GM21515 (cell line): ENCODE results near the gene CEP19.
"Not testable (repeated sequence)": the region's sequence is repeated elsewhere in the genome, so short reads cannot be mapped to it uniquely, and the experiment has no call there.

Experiments
- ATAC-seq: cut with Tn5 transposase; IDR thresholded peaks from one replicate; pipeline ENCODE4 v1.9.1; 2021; ENCODE audit not compliant: unreplicated experiment

CEP19 gene, protein sequence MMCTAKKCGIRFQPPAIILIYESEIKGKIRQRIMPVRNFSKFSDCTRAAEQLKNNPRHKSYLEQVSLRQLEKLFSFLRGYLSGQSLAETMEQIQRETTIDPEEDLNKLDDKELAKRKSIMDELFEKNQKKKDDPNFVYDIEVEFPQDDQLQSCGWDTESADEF

DNA sequence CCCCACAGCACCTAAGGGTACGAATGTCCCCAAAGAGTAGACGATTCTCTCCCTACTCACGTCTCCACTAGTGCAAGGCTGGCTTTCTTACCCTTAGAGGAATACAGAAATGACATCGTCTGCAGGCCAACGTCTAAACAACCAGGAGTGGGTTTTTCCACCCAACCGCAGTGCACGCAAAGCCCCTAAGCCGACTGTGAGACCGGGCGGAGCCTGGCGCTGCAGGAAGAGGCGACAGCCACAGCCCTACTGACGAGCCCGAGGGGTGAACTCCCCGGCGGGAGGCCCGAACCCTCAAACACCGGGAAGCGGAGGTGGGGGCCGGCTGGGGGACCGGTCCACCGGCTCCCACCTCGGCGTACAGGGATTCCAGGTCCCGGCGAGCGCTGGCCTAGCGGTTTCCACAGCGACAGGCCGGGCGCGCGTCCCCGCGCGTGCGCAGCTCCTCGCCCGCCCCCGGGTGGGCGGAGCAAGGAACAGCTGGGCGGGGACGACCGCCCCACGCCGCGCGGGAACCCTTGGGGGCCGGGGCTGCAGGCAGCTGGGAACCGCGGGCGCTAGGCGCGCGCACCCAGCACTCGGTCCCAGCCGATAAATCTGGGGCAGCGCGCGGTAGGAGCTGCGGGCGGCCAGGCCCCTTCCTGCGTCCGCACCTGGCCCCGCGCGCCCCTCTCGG, at the start of gene CEP19, which contains the start of gene PIGX:
Gene CEP19 (minus strand): TSS at position 413 of the 676 bp plus-strand sequence. CDS start 3,593 bp downstream, outside the sequence.
Gene PIGX (plus strand): TSS at position 540 of the 676 bp plus-strand sequence.
- peak; percentile 82 for ATAC-seq

DNA sequence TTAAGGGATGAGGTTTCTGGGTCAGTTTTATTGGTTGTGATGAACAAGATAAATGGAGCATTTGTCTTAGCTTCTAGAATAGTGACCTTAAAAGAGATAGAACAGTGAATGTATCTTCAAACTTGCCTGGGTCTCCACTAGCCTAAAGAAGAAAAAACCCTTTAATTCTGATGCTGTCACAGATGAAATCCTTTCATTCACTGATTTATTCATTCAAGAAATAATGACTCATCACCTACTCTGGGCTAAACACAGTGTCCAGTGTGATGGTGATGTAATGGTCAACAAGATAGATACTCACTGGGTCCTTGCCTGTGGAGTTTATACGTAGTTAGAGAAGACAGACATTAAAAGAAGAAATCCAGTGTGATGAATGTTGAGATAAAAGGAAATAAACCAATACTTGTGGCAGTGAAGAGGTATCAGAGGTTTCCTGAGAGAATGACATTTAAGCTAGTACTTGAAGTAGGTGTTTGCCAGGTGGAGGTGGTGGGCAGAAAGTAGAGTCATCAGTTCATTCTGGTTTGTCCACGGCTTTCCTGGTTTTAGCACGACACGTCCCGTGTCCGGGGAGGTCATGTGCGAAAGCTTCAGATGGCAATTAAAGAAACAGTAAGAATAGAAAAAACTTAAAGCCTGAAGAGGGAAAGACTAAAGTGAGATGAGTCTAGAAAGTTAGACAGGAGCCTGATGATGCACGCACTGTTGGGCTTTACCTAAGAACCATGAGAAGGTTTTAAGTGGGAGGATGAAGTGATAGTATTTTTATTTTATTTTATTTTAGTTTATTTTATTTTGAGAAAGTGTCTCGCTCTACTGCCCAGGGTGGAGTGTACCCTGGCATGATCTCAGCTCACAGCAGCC, 46.1 kb upstream of the CEP19 start:
- ATAC-seq, result no peak

DNA sequence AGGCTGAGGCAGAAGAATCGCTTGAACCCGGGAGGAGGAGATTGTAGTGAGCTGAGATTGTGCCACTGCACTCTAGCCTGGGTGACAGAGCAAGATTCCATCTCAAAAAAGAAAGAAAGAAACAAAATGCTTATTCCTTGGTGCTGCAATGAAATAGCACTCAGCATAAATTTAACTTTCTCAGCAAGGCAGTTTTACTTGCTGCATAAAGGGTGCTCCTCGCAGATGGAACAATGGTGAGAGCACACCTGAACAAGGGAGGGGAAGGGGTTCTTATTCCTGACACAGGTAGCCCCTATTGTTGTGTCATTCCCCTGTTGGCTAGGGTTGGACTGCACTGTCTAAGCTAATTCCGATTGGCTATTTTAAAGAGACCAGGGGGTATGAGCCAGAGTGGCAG, 44.7 kb upstream of the CEP19 start:
- no peak for ATAC-seq

DNA sequence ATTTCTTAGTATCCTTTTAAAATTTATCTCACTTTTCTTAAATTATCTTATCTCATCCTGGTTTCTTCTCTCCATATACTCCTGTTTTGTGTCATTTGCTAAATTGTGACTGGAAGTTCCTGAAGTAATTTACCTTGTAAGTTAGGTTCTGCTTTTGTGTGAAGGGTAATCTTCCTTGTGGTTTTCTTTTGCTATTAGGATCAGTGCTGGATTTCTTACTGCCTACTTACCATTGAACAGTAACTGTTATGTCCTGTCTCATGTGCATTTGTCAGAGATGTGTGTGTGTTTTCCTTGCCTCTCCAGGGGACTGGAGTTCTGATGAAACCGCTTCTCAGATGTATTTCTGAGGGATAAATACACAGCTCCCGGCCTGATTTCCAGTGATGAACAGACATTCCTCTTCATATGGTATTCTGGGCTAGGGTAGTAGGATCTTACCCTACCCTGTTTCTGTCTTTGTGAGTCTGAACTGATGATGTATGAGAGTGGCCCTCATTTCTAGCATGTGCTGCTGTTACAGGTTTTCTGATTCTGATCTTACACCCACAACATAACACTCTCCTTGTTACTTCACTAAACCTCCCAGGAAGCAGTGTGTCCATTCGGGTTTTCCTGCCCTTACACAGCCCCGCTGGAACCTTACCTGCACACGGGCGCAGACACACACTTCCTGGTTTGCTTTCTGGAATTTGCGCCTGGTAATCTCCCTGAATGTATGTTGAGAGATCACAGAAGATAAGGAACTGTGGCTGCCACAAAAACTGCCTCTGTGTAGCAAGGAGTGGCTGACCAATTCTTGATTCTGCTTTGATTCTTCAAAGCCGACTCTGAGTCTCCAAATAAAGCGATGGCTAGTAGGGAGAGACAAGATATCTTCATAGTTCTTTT, 42.3 kb upstream of the CEP19 start:
- no peak for ATAC-seq

DNA sequence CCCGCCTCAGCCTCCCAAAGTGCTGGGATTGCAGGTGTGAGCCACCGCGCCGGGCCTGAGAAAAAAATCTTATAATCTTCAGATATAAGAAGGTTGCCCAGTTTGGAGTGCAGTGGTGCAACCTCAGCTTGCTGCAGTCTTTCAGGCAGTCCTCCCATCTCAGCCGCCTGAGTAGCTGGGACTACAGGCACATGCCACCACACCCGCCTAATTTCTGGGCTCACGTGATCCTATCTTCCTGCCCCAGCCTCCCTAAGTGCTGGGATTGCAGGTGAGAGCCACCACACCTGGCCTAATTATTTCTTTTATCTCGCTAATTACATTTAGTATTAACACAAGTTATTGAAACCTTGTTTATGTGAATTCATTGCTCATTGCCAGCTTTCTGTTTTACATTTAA, 41.2 kb upstream of the CEP19 start:
- no peak for ATAC-seq

DNA sequence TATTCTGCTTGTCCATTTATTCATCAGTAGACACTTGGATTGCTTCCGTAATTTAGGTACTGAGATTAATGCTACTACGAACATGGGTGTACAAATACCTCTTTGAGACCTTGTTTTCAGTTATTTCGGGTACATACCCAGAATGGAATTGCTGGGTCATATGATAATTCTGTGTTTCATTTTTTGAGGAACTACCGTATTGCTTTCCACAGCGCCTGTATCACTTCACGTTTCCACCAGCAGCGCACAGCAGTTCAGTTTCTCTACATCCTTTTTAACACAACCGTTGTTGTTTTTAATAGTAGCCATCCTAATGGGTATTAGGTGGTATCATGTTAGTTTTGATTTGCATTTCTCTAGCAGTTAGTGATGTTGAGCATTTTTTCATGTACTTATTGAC, 37.1 kb upstream of the CEP19 start:
- no peak for ATAC-seq

DNA sequence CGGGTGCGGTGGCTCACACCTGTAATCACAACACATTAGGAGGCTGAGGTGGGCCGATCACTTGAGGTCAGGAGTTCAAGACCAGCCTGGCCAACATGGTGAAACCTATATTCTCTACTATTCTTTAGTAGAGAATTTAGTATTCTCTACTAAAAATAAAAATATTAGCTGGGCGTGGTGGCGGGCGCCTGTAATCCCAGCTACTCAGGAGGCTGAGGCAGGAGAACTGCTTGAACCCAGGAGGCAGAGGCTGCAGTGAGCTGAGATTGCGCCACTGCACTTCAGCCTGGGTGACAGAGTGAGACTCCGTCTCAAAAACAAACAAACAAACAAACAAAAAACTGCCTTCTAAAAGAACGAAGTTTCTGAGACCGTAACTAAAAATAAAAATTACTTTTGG, 31.5 kb upstream of the CEP19 start:
- ATAC-seq, result not testable (repeated sequence)

DNA sequence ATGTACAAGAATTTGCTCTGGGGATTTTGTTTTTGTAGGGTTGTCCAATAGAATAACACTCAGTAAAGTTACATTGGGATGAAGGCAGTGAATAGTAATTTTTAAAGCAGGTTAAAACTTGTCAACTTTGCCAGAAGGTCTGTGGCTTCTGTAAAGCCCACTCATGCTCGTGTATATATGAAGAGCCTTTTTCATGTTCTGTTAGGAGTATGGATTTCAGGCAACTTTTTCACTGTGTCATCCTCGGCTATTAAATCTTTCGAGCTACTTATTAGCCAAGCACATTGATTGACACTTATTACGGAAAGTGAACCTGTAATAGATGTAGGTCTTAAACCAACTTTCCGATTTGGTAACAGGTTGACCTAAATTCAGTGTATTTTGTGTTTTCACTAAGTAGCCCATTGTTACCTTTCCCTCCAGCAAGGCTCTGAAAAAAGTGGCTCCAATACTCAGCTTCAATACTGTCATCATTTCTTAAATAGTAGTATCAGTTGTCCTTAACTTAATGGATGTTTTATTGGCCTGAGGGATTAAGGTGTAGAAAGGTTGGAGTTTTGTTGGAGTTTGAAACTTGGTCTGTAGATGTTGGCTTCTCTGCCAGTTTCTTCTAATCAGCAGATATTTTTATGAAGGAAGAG, 29.3 kb upstream of the CEP19 start:
- ATAC-seq, result no peak

DNA sequence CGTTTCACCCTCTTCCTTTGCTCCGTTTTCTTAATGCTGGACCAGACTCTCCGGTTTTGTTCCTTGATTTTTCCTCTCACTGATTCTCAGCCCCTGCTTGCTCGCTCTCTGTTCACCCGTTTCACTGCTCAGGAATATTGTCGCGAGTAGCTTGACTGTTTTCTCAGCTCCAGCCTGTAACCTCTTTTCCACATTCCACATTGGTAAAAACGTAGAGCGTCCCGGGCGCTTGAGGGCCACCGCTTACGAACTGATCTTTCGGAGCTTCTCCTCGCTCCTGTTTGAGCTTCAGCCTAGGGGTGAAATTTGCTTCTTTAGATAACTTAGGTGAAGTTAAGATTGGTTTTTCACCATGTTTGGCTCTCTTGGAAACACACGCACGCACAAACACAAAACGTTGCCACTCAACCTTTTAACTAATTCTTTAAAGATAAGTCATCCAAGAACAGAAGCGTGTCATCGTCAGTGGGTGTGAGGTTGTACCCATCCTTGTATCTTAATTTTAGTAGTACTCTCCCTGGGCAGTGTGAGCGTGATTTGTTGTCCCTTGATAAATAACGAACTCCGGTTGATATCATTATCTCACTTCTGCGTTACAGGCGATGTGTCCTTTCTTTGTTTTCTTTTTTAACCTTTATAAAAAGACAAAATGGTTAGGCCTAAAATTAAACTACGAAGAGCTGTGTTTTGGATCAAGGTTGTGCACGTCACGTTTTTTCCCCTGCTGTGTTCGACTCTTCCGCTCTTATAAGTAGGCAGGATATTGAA, 28.6 kb upstream of the CEP19 start:
- peak; percentile 2 for ATAC-seq

DNA sequence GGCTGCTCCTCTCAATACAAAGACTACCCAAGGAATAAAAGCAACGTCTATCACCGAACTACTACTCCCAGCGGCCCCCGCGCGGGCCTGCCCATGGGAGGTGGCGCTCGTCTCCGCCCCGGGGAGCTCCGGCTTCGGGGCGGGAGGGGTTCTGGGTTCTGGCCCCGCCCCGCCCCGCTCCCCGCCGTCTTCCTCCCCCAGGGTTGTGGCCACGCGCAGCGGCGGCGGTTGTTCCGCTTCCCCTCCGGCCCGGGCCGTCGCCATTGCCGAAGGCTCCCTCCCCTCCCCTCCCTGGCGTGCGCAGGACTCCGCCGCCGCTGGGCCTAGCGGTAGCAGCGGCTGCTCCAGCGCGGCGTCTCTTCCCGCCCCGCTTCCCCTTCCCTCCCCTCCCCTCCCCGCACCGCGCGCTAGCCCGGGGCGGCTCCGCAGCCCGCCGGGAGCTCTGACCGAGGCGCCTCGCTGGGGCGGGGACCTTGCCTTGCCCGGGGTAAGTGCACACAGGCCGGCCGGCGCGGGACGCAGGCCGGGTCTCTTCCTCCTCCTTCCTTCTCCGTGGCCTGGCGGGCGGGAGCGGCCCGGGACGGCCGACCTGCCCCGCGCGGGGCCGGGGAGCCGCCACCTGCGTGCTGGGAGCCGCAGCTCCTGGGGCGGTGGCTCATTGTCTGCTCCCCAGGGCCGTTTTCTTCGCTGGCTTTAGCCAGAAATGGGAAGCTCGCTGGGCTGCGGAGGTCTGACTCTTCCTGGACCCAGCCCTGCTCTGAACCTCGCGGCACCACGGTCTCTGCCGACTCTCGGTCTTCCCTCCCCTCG, 27.8 kb upstream of the CEP19 start, which contains the start of gene PAK2:
Gene PAK2 (plus strand): TSS at position 187 of the 810 bp plus-strand sequence. CDS start 42,790 bp downstream, outside the sequence.
- peak; percentile 88 for ATAC-seq

DNA sequence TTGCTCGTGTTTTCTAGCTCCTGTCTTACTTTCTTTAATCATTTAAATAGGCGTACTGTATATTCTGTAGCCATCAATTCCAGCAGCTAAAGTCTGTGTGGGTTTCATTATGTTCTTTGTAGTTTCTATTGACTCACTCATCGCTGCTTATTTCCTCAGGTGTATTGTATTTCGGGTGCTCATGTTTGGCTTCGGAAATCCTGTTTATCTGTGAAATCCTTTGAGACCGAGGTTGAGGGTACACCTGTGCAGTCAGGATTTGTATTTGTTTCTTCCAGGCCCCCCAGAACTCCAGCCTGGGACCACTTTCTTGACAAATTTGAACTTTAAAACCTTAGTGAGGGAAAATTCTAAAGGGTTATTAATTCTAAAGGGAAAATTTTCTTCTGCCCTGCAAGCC, 25.6 kb upstream of the CEP19 start:
- ATAC-seq, result no peak

DNA sequence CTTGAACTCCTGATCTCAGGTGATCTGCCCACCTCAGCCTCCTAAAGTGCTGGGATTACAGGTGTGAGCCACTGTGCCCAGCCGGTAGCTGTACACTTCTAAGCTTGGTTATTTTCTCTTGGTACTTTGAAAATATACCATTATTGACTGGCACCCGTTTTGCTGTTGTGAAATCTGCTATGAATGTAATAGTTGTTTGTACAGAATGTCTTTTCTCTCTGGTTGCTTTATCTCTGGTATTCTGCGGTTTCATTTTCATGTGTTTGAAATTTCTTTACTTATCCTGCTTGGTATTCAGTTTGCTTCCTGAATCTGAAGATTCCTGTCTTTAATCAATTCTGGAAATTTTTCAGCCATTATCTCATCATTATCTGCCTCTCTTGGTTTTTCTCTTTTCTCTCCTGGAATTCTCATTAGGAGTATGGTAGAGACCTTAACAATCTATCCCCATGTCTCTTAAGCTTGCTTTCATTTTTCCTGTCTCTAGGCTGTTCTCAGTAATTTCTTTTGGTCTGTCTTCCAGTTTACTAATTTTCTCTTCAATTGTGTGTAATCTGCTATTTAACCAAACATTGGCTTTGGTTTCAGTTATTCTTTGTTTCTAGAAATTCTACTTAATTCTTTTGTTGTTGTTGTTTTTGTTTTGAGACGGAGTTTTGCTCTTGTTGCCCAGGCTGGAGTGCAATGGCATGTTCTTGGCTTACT, 24.8 kb upstream of the CEP19 start:
- no peak for ATAC-seq

DNA sequence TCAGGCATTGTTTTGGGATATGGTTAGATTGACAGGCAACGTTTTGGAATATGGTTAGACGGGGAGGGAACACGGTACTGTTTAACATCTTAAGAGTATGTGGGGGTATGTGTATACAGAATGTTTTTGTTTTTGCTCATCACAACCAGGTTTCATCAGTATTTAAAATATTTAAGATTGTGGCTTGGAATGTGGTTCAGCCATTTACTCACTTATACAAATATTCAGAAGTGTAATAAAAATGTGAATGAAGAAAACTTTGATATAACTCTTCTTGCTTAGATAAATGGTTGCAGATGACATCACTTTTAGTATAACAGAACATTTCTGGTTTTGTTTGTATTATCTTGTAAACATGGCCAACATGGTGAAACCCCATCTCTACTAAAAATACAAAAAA, 23.7 kb upstream of the CEP19 start:
- no peak for ATAC-seq

DNA sequence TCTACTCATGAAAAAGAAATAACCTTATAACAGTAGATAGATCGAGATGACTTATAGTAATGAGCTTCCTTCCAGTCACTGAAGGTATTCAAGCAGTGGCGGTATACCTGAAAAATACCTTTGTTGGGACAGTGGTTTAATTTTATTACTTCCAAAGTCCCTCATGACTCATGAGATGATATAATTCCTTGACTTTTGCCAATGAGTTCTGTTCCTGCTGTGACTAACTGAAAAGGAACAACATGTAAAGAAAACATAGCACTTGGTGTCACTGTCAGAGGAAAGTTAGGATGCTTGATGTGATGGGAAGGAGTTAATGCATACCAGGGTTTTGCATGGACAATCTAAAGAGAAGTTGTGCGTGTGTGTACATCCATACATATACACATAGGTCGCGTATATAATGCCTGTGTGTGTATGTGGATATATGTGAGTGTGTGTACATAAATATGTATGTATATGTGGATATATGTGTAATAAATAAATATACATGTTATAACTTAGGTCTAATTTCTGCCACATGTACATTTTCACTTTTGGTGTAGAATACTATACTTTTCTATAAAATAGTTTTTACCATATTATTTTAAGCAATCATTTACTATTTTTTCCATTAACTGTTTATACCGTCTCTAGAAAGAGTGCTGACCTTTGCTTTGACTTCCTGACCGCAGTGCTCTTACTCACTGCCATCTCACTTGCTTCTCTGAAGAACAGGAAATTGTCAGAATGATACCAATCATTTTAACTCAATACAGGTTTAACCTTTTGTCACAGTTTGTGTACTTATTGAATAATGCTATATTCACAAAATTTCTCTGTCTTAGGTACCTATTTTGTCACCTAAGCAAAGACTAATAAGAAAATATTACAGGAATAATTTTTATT, 15.0 kb upstream of the CEP19 start:
- ATAC-seq, result no peak

DNA sequence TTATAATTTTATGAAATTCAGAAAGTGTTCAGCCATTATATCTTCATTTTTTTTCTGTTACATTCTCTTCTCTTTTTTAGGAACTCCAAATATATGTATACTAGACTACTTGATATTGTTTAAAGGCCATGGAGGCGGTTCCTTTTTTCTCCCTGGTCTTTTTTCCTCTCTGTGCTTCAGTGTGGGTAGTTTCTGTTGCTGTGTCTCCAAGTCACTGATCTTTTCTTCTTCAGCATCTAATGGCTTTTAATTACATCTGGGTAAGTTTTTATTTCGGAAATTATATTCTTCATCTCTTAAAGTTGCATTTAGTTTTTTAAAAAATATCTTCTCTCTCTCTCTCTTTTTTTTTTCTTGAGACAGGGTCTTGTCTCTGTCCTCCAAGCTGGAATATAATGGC, 9.0 kb upstream of the CEP19 start:
- ATAC-seq, result no peak

DNA sequence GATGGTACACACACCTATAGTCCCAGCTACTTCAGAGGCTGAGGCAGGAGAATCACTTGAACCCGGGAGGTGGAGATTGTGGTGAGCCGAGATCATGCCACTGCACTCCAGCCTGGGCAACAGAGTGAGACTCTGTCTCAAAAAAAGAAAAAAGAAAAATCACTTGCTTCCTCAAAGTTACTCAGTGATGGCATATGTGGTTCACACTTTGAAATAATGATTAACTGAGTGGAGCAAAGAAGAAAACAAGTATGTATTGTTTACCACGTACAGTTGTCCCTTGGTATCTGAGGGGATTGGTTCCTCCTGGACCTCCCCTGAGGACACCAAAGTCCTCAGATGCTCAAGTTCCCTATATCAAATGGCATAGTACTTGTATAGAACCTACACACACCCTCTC, 5.1 kb upstream of the CEP19 start:
- not testable (repeated sequence) for ATAC-seq
